H7 (cell line): Measurements from ENCODE around the gene ALPP. TPM values are rescaled to one million over a fixed set of nuclear protein-coding genes. Genes with fewer than 3 reads are reported as not detected.
"Not testable (repeated sequence)": the region's sequence is repeated elsewhere in the genome, so short reads cannot be mapped to it uniquely, and the experiment has no call there.

ENCODE experiments used
- DNase-seq: peaks from one replicate; pipeline ENCODE4 v3.0.0; 2012
- H3K27me3 ChIP-seq: 2 replicates; pipeline ENCODE4 v1.6.0; 2011; ENCODE audit warnings: mild to moderate bottlenecking, low read length; ENCODE audit not compliant: control insufficient read depth, insufficient read depth
- H3K36me3 ChIP-seq: replicated peaks from 2 replicates; pipeline ENCODE4 v1.5.1; 2011; ENCODE audit warnings: low read length; ENCODE audit not compliant: control insufficient read depth, insufficient read depth
- H3K4me3 ChIP-seq: 2 replicates; pipeline ENCODE4 v1.5.1; 2011; ENCODE audit warnings: low read depth, mild to moderate bottlenecking, control low read depth, low read length, moderate library complexity; ENCODE audit not compliant: insufficient read depth
- total RNA-seq: library from RNA; depleted of rRNA; stranded (reverse); fragments of >200 nt; shearing (Covaris generic); gene quantifications from 2 replicates; pipeline ENCODE4 v1.2.3, GENCODE V29; 2014

The ALPP gene
- total RNA-seq, 1 experiment from 2014 or later = 0.69 TPM

DNA sequence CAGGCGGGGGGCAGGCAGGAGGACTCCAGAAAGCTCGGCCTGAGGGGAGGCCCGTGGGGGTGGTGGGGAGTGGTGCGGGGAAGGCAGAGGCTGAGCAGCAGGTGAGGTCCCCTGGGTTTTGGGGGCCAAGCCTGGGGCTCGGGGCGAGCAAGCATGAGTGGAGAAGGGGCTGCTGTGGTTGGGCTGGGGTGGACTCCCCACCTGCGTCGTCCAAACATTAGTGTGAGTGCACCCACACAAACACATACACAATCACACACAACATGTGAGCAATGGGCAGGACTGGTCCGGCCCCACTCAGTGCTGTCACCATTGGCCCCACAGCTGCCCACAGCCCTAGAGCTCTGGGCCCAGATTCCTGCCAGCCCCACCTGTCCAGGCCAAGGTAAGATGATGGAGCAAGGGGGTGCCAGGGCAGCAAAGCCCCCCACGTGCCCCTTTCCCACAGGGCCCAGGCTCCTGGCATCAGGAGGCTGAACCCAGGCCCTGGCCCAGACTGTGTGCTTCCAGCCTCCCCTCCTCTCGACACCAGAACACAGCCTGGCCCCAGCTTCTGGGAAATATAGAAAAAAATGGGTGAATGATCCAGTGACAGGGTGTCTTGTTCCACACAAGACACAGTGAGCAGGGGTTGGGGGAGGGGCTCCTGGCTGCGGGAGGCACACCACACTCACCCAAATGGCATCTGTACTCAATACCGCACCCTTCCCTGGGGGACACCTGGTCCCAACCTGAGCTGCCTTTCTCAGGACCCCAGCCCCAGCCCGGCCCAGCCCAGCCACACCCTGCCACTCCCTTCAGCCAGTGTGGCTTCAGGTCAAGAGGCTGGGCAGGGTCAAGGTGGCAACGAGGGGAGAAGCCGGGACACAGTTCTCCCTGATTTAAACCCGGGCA, 463 bp upstream of the ALPP start:
- DNase-seq = peak; percentile 46
- no peaks in the 10 kb centered on the region for H3K36me3 ChIP-seq
- H3K27me3 ChIP-seq = peaks cover 1% of the 10 kb centered on the region; the same call in 1 of the 2 replicates
- no peak overlapping the region for H3K4me3 ChIP-seq

DNA sequence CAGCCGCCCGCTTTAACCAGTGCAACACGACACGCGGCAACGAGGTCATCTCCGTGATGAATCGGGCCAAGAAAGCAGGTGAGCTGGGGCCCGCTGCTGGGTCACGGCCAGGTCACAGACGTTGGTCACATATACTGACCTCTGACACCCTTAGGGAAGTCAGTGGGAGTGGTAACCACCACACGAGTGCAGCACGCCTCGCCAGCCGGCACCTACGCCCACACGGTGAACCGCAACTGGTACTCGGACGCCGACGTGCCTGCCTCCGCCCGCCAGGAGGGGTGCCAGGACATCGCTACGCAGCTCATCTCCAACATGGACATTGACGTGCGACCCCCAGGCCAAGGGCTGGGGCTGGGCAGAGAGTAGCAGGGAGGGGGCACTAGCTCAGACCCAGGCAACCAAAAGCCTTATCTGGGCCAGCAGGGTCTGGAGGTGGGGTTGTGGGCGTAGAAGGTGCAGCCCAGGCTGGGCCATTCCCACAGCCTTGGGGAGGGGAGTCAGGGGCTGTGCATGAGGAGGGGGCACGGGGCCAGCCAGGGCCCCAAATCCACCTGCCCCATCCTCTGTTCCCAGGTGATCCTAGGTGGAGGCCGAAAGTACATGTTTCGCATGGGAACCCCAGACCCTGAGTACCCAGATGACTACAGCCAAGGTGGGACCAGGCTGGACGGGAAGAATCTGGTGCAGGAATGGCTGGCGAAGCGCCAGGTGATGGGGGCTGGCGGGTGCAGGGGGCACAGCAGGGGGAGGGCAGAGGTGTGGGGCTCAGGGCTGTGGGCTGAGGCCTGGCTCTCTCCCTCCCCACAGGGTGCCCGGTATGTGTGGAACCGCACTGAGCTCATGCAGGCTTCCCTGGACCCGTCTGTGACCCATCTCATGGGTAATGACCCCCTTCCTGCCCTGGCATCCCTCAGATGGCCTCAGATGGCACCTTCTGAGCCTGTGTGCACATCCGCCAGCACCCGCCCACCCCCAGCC, 1.3 kb downstream of the ALPP start:
- H3K36me3 ChIP-seq, H3K4me3 ChIP-seq: not testable (repeated sequence)
- H3K27me3 ChIP-seq = peaks cover 11% of the 10 kb centered on the region
- peak; percentile 57 for DNase-seq

- not testable (repeated sequence) for H3K4me3 ChIP-seq, H3K36me3 ChIP-seq
- DNase-seq = peak; percentile 72
- H3K27me3 ChIP-seq = peaks cover 25% of the 10 kb centered on the region
Measured at GRCh38 chr2:232381204-232382031, 2.9 kb downstream of the ALPP start.

DNA sequence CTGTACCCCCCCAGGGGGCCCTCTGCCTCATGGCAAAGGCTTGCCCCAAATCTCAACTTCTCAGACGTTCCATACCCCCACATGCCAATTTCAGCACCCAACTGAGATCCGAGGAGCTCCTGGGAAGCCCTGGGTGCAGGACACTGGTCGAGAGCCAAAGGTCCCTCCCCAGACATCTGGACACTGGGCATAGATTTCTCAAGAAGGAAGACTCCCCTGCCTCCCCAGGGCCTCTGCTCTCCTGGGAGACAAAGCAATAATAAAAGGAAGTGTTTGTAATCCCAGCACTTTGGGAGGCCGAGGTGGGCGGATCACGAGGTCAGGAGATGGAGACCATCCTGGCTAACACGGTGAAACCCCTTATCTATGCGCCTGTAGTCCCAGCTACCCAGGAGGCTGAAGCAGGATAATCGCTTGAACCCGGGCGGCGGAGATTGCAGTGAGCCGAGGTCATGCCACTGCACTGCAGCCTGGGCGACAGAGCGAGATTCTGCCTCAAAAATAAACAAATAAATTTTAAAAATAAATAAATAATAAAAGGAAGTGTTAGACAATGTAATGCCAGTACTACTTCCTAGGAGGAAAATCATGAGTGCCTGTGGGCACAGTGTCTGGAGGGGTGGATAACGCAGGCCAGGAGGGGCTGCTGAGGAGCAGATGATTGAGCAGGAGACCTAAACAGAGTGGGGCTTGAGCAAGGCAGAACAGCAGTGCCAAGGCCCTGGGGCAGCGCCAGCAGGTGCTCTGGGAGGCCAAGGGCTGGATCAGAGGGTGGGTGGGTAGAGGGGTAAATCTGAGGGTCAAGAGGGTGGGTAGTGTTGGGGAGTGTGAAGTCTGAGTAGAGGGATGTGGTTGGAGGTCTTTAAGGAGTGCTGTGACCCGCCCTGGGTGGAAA, 4.0 kb downstream of the ALPP start:
- Histone ChIP-seq H3K4me3 (no peak overlapping the region), H3K27me3 (peaks cover 37% of the 10 kb centered on the region)

GRCh38 chr2:232384466-232384865, 5.9 kb downstream of the ALPP start:
- no peaks in the 10 kb centered on the region for H3K36me3 ChIP-seq
- H3K27me3 ChIP-seq = peaks cover 54% of the 10 kb centered on the region
- DNase-seq = no peak
- no peak overlapping the region for H3K4me3 ChIP-seq

More for the DNA sequence above, 4.0 kb downstream of the ALPP start:
- no peaks in the 10 kb centered on the region for H3K36me3 ChIP-seq
- DNase-seq = peak; percentile 43

DNA sequence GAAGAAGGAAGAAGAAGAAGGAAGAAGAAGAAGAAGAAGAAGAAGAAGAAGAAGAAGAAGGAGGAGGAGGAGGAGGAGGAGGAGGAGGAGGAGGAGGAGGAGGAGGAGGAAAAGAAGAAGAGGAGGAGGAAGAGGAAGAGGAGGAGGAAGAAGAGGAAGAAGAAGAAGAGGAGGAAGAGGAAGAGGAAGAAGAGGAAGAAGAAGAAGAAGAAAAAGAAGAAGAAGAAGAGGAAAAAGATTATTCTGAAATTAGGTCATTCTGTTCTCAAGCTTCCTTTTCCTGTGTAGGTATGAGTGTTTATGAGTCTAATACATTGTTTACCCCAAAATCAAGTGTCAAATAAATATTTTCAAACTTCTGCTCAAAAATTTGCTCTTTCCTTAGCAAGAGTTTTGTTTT, 6.5 kb downstream of the ALPP start:
- DNase-seq, H3K4me3 ChIP-seq, H3K36me3 ChIP-seq: not testable (repeated sequence)
- H3K27me3 ChIP-seq = peaks cover 54% of the 10 kb centered on the region

DNA sequence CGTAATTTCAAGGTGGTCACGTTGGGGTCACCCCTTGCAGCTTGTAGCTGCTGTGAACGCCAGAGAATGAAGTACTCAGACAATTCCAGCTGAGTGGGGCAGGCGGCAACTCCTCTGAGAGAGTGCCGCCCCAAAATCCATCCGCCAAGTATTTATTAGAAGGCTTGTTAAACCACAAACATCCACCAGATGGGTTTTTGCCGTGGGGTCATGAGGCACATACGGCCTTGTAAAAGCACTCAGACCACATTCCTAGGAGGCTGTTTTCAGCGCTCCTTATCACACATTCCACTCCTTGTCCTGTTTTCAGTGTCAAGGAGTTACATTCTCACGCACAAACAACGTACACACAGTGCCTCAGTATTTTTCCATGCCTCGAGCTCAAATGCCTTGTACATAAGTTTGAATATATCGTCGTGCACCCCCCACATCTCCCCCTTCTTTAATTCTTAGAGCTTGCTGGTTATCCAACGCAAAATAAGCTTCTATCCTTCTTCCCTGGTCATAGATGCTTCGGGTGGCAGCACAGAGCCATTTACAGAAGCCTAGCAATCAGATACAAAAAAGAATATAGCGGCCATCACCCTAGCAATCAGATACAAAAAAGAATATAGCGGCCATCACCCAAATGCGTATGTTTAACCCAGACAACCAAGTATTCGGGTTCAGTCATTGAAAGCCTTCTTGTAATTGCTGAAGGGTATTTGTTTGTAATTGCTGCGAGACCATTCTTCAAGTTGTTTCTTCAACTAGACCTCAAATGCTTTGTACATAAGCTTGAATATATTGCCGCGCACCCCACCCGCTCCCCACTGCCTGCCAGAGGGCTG, 7.3 kb downstream of the ALPP start:
- DNase-seq = peak; percentile 45
- peak overlapping the region; percentile 61 for H3K4me3 ChIP-seq
- H3K27me3 ChIP-seq = peaks cover 54% of the 10 kb centered on the region
- H3K36me3 ChIP-seq = no peaks in the 10 kb centered on the region

- Histone ChIP-seq H3K4me3 (peak overlapping the region; percentile 61), H3K36me3 (no peaks in the 10 kb centered on the region), H3K27me3 (peaks cover 54% of the 10 kb centered on the region)
- DNase-seq = no peak
Measured at GRCh38 chr2:232386490-232386739, 7.9 kb downstream of the ALPP start.

- peak; percentile 62 for DNase-seq
- Histone ChIP-seq H3K36me3 (no peaks in the 10 kb centered on the region), H3K4me3 (peak overlapping the region; percentile 61), H3K27me3 (peaks cover 54% of the 10 kb centered on the region)
Measured at GRCh38 chr2:232386740-232387450, 8.3 kb downstream of the ALPP start.

- H3K4me3 ChIP-seq = peak overlapping the region; percentile 61
- H3K27me3 ChIP-seq = peaks cover 54% of the 10 kb centered on the region
- no peaks in the 10 kb centered on the region for H3K36me3 ChIP-seq
- peak; percentile 65 for DNase-seq
Measured at GRCh38 chr2:232387451-232388171, 9.1 kb downstream of the ALPP start.

GRCh38 chr2:232388324-232388891, 9.9 kb downstream of the ALPP start:
- Histone ChIP-seq H3K36me3 (no peaks in the 10 kb centered on the region), H3K27me3 (peaks cover 52% of the 10 kb centered on the region), H3K4me3 (peak overlapping the region; percentile 61)
- peak; percentile 60 for DNase-seq

DNA sequence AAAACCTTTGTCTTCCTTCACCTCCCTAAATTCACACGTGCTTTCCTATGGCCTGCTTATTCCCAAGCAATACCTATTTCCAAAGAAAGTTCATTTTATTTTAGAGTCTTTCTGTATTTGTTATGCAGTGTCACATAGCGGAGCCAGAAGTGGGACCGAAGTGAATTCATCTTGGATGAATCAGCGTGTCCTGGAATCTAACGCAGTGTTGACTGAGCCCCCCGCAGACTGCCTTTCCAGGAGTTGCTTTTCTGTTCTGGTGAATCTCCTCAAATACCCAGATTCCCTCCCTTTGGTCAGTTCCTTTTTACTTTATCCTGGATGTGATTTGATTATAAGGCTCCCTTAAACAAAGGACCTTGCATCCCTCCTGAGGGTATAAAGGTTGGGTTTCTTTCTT, 10.8 kb downstream of the ALPP start:
- DNase-seq = peak; percentile 28
- H3K36me3 ChIP-seq = no peaks in the 10 kb centered on the region
- H3K27me3 ChIP-seq = peaks cover 48% of the 10 kb centered on the region
- no peak overlapping the region for H3K4me3 ChIP-seq
